ENCODE measurements around the gene FRMD6.

FRMD6 gene

GRCh38 chr14:51666826-51667225 is 15.1 kb downstream of the FRMD6 start:
- no peaks in the 10 kb centered on the region for H3K9me3 ChIP-seq (ENCODE audit: control insufficient read depth, insufficient read depth, low read length)
- no peaks in the 10 kb centered on the region for H3K4me1 ChIP-seq (ENCODE audit: control insufficient read depth, insufficient read depth, low read length)
- no CpG with 5 or more reads among the region's 4 CpGs for WGBS (ENCODE audit: insufficient coverage, insufficient read length)
- no peaks in the 10 kb centered on the region for H3K27me3 ChIP-seq (ENCODE audit: control insufficient read depth, insufficient read depth, low read length)
- H3K27ac ChIP-seq (ENCODE audit: low read length), result no peak overlapping the region
- H3K36me3 ChIP-seq (ENCODE audit: control insufficient read depth, insufficient read depth, low read length), result no peaks in the 10 kb centered on the region
- no peak overlapping the region for H3K4me3 ChIP-seq (ENCODE audit: low read length)
- no peak for DNase-seq (ENCODE audit: low read depth, low spot score)

- Histone ChIP-seq H3K36me3 (ENCODE audit: control insufficient read depth, insufficient read depth, low read length) (no peaks in the 10 kb centered on the region), H3K27me3 (ENCODE audit: control insufficient read depth, insufficient read depth, low read length) (no peaks in the 10 kb centered on the region), H3K27ac (ENCODE audit: low read length) (no peak overlapping the region), H3K4me3 (ENCODE audit: low read length) (no peak overlapping the region), H3K9me3 (ENCODE audit: control insufficient read depth, insufficient read depth, low read length) (no peaks in the 10 kb centered on the region), H3K4me1 (ENCODE audit: control insufficient read depth, insufficient read depth, low read length) (no peaks in the 10 kb centered on the region)
- DNase-seq (ENCODE audit: low read depth, low spot score), result no peak
- no CpG with 5 or more reads among the region's 2 CpGs for WGBS (ENCODE audit: insufficient coverage, insufficient read length)
Observed at GRCh38 chr14:51668870-51669269, 17.2 kb downstream of the FRMD6 start.

GRCh38 chr14:51674294-51675002 is 22.7 kb downstream of the FRMD6 start:
- H3K4me3 ChIP-seq (ENCODE audit: low read length), result no peak overlapping the region
- no peaks in the 10 kb centered on the region for H3K36me3 ChIP-seq (ENCODE audit: control insufficient read depth, insufficient read depth, low read length)
- no peaks in the 10 kb centered on the region for H3K27me3 ChIP-seq (ENCODE audit: control insufficient read depth, insufficient read depth, low read length)
- H3K4me1 ChIP-seq (ENCODE audit: control insufficient read depth, insufficient read depth, low read length), result no peaks in the 10 kb centered on the region
- no CpG with 5 or more reads among the region's 5 CpGs for WGBS (ENCODE audit: insufficient coverage, insufficient read length)
- DNase-seq (ENCODE audit: low read depth, low spot score), result no peak
- H3K9me3 ChIP-seq (ENCODE audit: control insufficient read depth, insufficient read depth, low read length), result no peaks in the 10 kb centered on the region
- H3K27ac ChIP-seq (ENCODE audit: low read length), result no peak overlapping the region

- Histone ChIP-seq H3K27me3 (ENCODE audit: control insufficient read depth, insufficient read depth, low read length) (no peaks in the 10 kb centered on the region), H3K4me1 (ENCODE audit: control insufficient read depth, insufficient read depth, low read length) (no peaks in the 10 kb centered on the region), H3K36me3 (ENCODE audit: control insufficient read depth, insufficient read depth, low read length) (no peaks in the 10 kb centered on the region), H3K4me3 (ENCODE audit: low read length) (no peak overlapping the region), H3K9me3 (ENCODE audit: control insufficient read depth, insufficient read depth, low read length) (no peaks in the 10 kb centered on the region), H3K27ac (ENCODE audit: low read length) (no peak overlapping the region)
- no peak for DNase-seq (ENCODE audit: low read depth, low spot score)
Observed at GRCh38 chr14:51676549-51676948, 24.8 kb downstream of the FRMD6 start.

- DNase-seq (ENCODE audit: low read depth, low spot score), result no peak
- H3K4me1 ChIP-seq (ENCODE audit: control insufficient read depth, insufficient read depth, low read length), result no peaks in the 10 kb centered on the region
- WGBS (ENCODE audit: insufficient coverage, insufficient read length), result no CpG with 5 or more reads among the region's 1 CpG
Observed at GRCh38 chr14:51677266-51677665, 25.6 kb downstream of the FRMD6 start.

GRCh38 chr14:51677738-51678137 is 26.0 kb downstream of the FRMD6 start:
- Histone ChIP-seq H3K27me3 (ENCODE audit: control insufficient read depth, insufficient read depth, low read length) (no peaks in the 10 kb centered on the region), H3K4me3 (ENCODE audit: low read length) (no peak overlapping the region), H3K36me3 (ENCODE audit: control insufficient read depth, insufficient read depth, low read length) (no peaks in the 10 kb centered on the region), H3K9me3 (ENCODE audit: control insufficient read depth, insufficient read depth, low read length) (no peaks in the 10 kb centered on the region), H3K27ac (ENCODE audit: low read length) (no peak overlapping the region), H3K4me1 (ENCODE audit: control insufficient read depth, insufficient read depth, low read length) (no peaks in the 10 kb centered on the region)
- no peak for DNase-seq (ENCODE audit: low read depth, low spot score)
- no CpG with 5 or more reads among the region's 2 CpGs for WGBS (ENCODE audit: insufficient coverage, insufficient read length)

More at GRCh38 chr14:51677266-51677665, 25.6 kb downstream of the FRMD6 start:
- no peaks in the 10 kb centered on the region for H3K36me3 ChIP-seq (ENCODE audit: control insufficient read depth, insufficient read depth, low read length)
- no peak overlapping the region for H3K27ac ChIP-seq (ENCODE audit: low read length)
- no peaks in the 10 kb centered on the region for H3K27me3 ChIP-seq (ENCODE audit: control insufficient read depth, insufficient read depth, low read length)
- no peaks in the 10 kb centered on the region for H3K9me3 ChIP-seq (ENCODE audit: control insufficient read depth, insufficient read depth, low read length)
- H3K4me3 ChIP-seq (ENCODE audit: low read length), result no peak overlapping the region

GRCh38 chr14:51680031-51680430 is 28.3 kb downstream of the FRMD6 start:
- no peaks in the 10 kb centered on the region for H3K4me1 ChIP-seq (ENCODE audit: control insufficient read depth, insufficient read depth, low read length)
- H3K27ac ChIP-seq (ENCODE audit: low read length), result no peak overlapping the region

GRCh38 chr14:51681411-51681810 is 29.7 kb downstream of the FRMD6 start:
- WGBS (ENCODE audit: insufficient coverage, insufficient read length), result no CpG with 5 or more reads among the region's 1 CpG
- H3K27me3 ChIP-seq (ENCODE audit: control insufficient read depth, insufficient read depth, low read length), result no peaks in the 10 kb centered on the region
- no peak overlapping the region for H3K4me3 ChIP-seq (ENCODE audit: low read length)
- no peaks in the 10 kb centered on the region for H3K9me3 ChIP-seq (ENCODE audit: control insufficient read depth, insufficient read depth, low read length)
- DNase-seq (ENCODE audit: low read depth, low spot score), result no peak
- H3K4me1 ChIP-seq (ENCODE audit: control insufficient read depth, insufficient read depth, low read length), result no peaks in the 10 kb centered on the region
- H3K36me3 ChIP-seq (ENCODE audit: control insufficient read depth, insufficient read depth, low read length), result no peaks in the 10 kb centered on the region
- H3K27ac ChIP-seq (ENCODE audit: low read length), result no peak overlapping the region

More at GRCh38 chr14:51680031-51680430, 28.3 kb downstream of the FRMD6 start:
- Histone ChIP-seq H3K27me3 (ENCODE audit: control insufficient read depth, insufficient read depth, low read length) (no peaks in the 10 kb centered on the region), H3K9me3 (ENCODE audit: control insufficient read depth, insufficient read depth, low read length) (no peaks in the 10 kb centered on the region), H3K4me3 (ENCODE audit: low read length) (no peak overlapping the region), H3K36me3 (ENCODE audit: control insufficient read depth, insufficient read depth, low read length) (no peaks in the 10 kb centered on the region)
- no CpG with 5 or more reads among the region's 1 CpG for WGBS (ENCODE audit: insufficient coverage, insufficient read length)
- DNase-seq (ENCODE audit: low read depth, low spot score), result no peak

GRCh38 chr14:51682411-51682810 is 30.7 kb downstream of the FRMD6 start:
- Histone ChIP-seq H3K9me3 (ENCODE audit: control insufficient read depth, insufficient read depth, low read length) (no peaks in the 10 kb centered on the region), H3K4me1 (ENCODE audit: control insufficient read depth, insufficient read depth, low read length) (no peaks in the 10 kb centered on the region), H3K27ac (ENCODE audit: low read length) (no peak overlapping the region), H3K4me3 (ENCODE audit: low read length) (no peak overlapping the region), H3K36me3 (ENCODE audit: control insufficient read depth, insufficient read depth, low read length) (no peaks in the 10 kb centered on the region), H3K27me3 (ENCODE audit: control insufficient read depth, insufficient read depth, low read length) (no peaks in the 10 kb centered on the region)
- DNase-seq (ENCODE audit: low read depth, low spot score), result no peak
- WGBS (ENCODE audit: insufficient coverage, insufficient read length), result no CpG with 5 or more reads among the region's 1 CpG

- H3K27me3 ChIP-seq (ENCODE audit: control insufficient read depth, insufficient read depth, low read length), result no peaks in the 10 kb centered on the region
- no peak for DNase-seq (ENCODE audit: low read depth, low spot score)
- no peaks in the 10 kb centered on the region for H3K4me1 ChIP-seq (ENCODE audit: control insufficient read depth, insufficient read depth, low read length)
- no peaks in the 10 kb centered on the region for H3K36me3 ChIP-seq (ENCODE audit: control insufficient read depth, insufficient read depth, low read length)
- no peaks in the 10 kb centered on the region for H3K9me3 ChIP-seq (ENCODE audit: control insufficient read depth, insufficient read depth, low read length)
- no peak overlapping the region for H3K27ac ChIP-seq (ENCODE audit: low read length)
- H3K4me3 ChIP-seq (ENCODE audit: low read length), result no peak overlapping the region
Observed at GRCh38 chr14:51684760-51685159, 33.0 kb downstream of the FRMD6 start.

- H3K36me3 ChIP-seq (ENCODE audit: control insufficient read depth, insufficient read depth, low read length), result no peaks in the 10 kb centered on the region
- no peak overlapping the region for H3K27ac ChIP-seq (ENCODE audit: low read length)
- WGBS (ENCODE audit: insufficient coverage, insufficient read length), result no CpG with 5 or more reads among the region's 1 CpG
Observed at GRCh38 chr14:51691176-51691575, 39.5 kb downstream of the FRMD6 start.

More at GRCh38 chr14:51691176-51691575, 39.5 kb downstream of the FRMD6 start:
- no peaks in the 10 kb centered on the region for H3K4me1 ChIP-seq (ENCODE audit: control insufficient read depth, insufficient read depth, low read length)
- H3K4me3 ChIP-seq (ENCODE audit: low read length), result no peak overlapping the region
- DNase-seq (ENCODE audit: low read depth, low spot score), result no peak
- H3K27me3 ChIP-seq (ENCODE audit: control insufficient read depth, insufficient read depth, low read length), result no peaks in the 10 kb centered on the region
- no peaks in the 10 kb centered on the region for H3K9me3 ChIP-seq (ENCODE audit: control insufficient read depth, insufficient read depth, low read length)
